CD1c-positive myeloid dendritic cell (primary cell): ENCODE results near the gene CTNND2.
"Not testable (repeated sequence)": the region's sequence is repeated elsewhere in the genome, so short reads cannot be mapped to it uniquely, and the experiment has no call there.

ENCODE experiments used
- DNase-seq: peaks from one replicate; pipeline ENCODE4 v3.0.0-alpha.2; 2016; ENCODE audit errors: extremely low spot score

CTNND2 gene

GRCh38 chr5:11679676-11680075, 224.6 kb downstream of the CTNND2 start:
- DNase-seq: no peak

- DNase-seq: no peak
Observed at GRCh38 chr5:11675184-11675583, 229.1 kb downstream of the CTNND2 start.

GRCh38 chr5:11672385-11673085, 231.7 kb downstream of the CTNND2 start:
- no peak for DNase-seq

GRCh38 chr5:11658376-11658775, 245.9 kb downstream of the CTNND2 start:
- DNase-seq: no peak

GRCh38 chr5:11656916-11657315, 247.3 kb downstream of the CTNND2 start:
- DNase-seq: no peak

DNA sequence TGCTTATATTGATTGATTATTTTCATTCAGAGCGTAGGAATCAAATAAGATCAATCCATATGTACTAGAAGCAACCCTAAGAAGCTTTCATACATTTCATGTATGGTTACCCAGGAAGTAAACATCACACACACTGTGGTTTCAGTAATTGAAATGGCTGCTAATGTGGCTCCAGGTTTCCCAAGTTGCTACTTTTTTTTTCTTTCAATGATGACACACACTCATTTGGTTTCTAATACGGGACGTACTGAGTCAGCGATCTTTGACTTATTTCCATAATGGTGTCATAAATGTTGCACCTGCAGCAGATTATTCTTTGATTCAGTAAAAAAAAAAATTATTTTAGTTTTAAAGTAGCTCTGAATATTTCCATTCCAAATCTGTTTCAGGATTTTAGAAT, 248.6 kb downstream of the CTNND2 start:
- DNase-seq: no peak

DNA sequence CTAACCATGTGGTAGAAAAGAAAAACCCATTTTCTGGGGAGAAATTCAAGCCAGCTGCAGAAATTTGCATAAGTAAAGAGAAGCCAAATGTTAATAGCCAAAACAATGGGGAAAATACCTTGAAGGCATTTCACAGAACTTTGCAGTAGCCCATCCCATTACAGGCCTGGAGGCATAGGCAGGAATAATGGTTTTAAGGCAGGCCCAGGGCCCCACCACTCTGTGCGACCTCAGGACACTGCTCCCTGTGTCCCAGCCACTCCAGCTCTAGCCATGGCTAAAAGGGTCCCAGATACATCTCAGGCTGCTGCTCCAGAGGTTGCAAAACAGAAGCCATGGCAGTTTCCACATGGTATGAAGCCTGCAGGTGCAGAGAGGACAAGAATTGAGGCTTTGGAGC, 253.3 kb downstream of the CTNND2 start:
- no peak for DNase-seq

DNA sequence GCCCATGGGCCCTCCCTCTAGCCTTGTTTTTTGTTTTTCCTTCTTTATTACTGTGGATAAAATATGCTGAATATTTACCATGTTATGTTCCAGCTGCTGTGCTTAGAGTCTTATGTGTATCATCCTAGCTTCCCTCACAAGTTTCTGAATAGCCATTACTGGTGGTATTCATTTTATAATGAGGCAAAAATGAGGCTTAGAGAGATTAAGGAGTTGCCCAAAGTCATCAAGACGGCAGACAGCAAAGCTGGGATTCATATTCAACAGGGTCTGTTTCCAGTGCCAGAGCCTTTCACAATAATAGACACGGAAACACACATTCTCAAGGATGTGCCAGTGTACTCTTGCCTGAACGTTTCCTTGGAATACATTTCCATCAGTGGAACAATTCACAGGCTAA, 258.1 kb downstream of the CTNND2 start:
- DNase-seq: no peak

DNA sequence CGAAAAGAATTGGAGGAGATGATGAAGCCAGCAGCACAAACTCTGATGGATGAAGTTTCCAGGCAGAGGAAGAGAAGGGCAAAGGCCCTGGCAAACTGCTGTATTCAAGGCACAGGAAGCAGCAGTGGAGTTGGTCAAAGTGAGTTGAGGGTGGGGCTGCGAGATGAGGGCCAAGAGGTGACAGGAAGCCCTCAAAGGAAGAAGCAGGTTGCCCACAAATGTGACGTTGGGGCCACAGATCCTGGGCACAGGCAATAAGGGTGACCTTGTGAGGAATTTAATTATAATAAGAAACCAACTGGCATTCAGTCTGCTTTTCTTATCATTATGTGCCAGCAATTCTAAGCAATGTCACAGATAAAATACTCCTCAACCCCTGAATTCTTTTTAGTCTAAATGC, 261.8 kb downstream of the CTNND2 start:
- no peak for DNase-seq

GRCh38 chr5:11640158-11640873, 263.9 kb downstream of the CTNND2 start:
- no peak for DNase-seq

GRCh38 chr5:11622785-11623184, 281.5 kb downstream of the CTNND2 start:
- DNase-seq: no peak

GRCh38 chr5:11620172-11620571, 284.1 kb downstream of the CTNND2 start:
- no peak for DNase-seq

DNA sequence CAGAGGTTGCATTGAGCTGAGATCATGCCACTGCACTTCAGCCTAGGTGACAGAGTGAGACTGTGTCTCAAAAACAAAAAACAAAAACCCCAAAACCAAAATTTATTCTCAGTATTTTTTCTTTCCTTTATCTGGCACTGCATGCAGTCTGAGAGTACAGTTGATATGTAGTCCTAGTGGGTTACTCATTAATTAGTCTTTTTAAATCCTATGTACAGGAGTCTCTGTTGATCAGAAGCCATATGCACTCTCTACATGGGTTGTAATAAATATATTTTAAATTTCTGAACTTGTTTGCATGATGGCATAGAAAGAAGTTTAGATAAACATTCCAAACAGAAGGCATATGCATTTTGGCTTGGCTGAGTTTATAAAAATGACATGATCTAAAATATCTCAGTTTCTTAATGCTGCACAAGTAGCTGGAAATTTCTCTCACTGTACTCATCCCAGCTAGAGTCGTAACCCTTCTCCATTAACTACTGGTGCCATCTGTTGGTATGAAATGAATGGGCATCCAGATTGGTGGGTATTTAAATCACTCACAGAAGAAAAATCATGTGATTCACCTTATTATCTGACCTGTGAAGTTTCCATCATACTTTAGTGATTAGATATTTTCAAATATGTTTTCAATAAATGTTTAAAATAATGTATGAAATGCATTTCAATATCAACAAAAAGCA, 284.8 kb downstream of the CTNND2 start:
- no peak for DNase-seq

- no peak for DNase-seq
Observed at GRCh38 chr5:11617080-11617479, 287.2 kb downstream of the CTNND2 start.

GRCh38 chr5:11616624-11617023, 287.6 kb downstream of the CTNND2 start:
- DNase-seq: not testable (repeated sequence)

DNA sequence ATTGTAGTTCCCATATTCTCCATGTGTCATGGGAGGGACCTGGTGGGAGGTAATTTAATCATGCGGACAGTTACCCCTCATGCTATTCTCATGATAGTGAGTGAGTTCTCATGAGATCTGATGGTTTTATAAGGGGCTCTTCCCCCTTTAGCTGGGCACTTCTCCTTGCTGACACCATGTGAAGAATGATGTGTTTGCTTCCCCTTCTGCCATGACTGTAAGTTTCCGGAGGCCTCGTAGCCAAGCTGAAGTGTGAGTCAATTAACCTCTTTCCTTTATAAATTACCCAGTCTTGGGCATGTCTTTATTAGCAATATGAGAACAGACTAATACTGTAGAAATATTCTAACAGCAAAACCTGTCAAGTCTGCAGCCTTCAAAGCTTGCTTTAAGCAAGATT, 293.2 kb downstream of the CTNND2 start:
- DNase-seq: peak; percentile 3

GRCh38 chr5:11609570-11610303, 294.5 kb downstream of the CTNND2 start:
- no peak for DNase-seq

DNA sequence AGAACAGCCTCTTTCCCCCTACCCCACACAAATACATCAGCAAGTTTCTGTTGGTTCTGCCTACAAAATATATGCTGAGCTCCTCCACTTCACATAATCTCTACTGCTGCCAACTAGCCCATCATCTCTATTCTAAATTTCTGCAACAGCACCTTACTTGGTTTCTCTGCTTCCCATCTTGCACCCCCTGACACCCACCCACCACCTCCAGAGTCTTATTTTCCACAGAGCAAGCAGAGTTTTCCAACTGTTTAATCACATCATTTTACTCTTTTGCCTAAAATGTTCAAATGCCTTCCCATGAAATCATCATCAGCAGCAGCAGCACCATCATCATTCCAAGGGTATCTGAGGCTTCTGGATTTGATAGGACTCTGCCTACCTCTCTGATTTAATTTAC, 295.7 kb downstream of the CTNND2 start:
- no peak for DNase-seq

- DNase-seq: no peak
Observed at GRCh38 chr5:11607944-11608483, 296.2 kb downstream of the CTNND2 start.

GRCh38 chr5:11602298-11602697, 301.9 kb downstream of the CTNND2 start:
- no peak for DNase-seq

GRCh38 chr5:11599499-11599898, 304.7 kb downstream of the CTNND2 start:
- no peak for DNase-seq

DNA sequence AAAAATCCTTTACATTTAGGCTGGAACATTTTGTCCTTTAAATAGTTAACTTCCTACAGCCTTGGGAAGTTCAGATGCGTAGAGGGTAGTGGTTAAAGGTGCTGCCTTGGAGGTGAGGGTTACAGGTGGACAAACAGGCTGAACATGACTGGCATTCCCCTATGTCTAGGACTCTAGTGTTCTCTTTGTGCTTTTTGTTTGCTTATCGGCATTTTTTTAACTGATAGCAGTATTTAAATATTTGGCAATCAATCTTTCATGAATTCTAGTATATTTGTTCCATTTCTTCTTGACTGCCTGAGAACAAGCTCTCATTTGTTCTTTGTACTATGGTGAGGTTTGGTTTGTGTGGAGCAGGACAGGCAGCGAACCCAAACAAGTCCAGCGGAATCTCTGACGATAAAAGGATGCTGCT, 307.6 kb downstream of the CTNND2 start:
- no peak for DNase-seq
